ENCODE measurements around the gene NFU1.
"Not testable (repeated sequence)": the region's sequence is repeated elsewhere in the genome, so short reads cannot be mapped to it uniquely, and the experiment has no call there.

DNA sequence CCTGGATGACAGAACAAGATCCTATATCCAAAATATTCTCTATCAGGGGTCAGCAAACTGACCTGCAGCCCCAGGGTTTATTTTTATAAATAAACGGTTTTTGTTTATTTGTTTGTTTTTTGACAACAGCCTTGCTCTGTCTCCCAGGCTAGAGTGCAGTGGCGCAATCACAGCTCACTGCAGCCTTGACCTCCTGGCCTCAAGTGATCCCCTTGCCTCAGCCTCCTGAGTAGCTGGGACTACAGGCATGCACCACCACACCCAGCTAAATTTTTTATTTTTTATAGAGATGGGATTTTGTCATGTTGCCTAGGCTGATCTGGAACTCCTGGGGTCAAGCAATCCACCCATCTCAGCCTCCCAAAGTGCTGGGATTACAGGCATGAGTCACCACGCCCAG, 82.3 kb downstream of the NFU1 start:
- TF ChIP-seq, protein P1, sequence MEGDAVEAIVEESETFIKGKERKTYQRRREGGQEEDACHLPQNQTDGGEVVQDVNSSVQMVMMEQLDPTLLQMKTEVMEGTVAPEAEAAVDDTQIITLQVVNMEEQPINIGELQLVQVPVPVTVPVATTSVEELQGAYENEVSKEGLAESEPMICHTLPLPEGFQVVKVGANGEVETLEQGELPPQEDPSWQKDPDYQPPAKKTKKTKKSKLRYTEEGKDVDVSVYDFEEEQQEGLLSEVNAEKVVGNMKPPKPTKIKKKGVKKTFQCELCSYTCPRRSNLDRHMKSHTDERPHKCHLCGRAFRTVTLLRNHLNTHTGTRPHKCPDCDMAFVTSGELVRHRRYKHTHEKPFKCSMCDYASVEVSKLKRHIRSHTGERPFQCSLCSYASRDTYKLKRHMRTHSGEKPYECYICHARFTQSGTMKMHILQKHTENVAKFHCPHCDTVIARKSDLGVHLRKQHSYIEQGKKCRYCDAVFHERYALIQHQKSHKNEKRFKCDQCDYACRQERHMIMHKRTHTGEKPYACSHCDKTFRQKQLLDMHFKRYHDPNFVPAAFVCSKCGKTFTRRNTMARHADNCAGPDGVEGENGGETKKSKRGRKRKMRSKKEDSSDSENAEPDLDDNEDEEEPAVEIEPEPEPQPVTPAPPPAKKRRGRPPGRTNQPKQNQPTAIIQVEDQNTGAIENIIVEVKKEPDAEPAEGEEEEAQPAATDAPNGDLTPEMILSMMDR (IDR thresholded peaks at IDR 0.05; ENCODE audit: control extremely low read depth in 1 of 3, insufficient read depth in 1 of 3, low read depth in 1 of 3, low read length in 3 of 3), result not testable (repeated sequence)
- TF ChIP-seq YY1 (IDR thresholded peaks at IDR 0.05; ENCODE audit: low read depth, low read length); POLR2AphosphoS5 (IDR thresholded peaks at IDR 0.05; ENCODE audit: low read depth, low read length); BRCA1 (IDR thresholded peaks at IDR 0.05; ENCODE audit: low read depth, low read length); POLR2A (IDR thresholded peaks at IDR 0.05; ENCODE audit: control extremely low read depth in 1 of 2, low read depth in 2 of 2, low read length in 2 of 2); SIN3A (conservative IDR thresholded peaks at IDR 0.05 in 1 of 2, IDR thresholded peaks at IDR 0.05 in 1 of 2; ENCODE audit: low read depth in 1 of 2, low read length in 2 of 2); HDAC2 (IDR thresholded peaks at IDR 0.05; ENCODE audit: borderline replicate concordance in 1 of 2, low read depth in 2 of 2, low read length in 2 of 2); SP4 (IDR thresholded peaks at IDR 0.05; ENCODE audit: low read length); GABPA (IDR thresholded peaks at IDR 0.05; ENCODE audit: borderline replicate concordance, insufficient read depth, low read length); EZH2 (IDR thresholded peaks at IDR 0.05; ENCODE audit: low read depth, low read length, severe bottlenecking); SIX5 (IDR thresholded peaks at IDR 0.05; ENCODE audit: low read depth, low read length); EP300 (IDR thresholded peaks at IDR 0.05; ENCODE audit: borderline replicate concordance in 1 of 2, low read depth in 2 of 2, low read length in 2 of 2); JUN (IDR thresholded peaks at IDR 0.05; ENCODE audit: low read depth, low read length): not testable (repeated sequence)
- TF ChIP-seq, protein P2, sequence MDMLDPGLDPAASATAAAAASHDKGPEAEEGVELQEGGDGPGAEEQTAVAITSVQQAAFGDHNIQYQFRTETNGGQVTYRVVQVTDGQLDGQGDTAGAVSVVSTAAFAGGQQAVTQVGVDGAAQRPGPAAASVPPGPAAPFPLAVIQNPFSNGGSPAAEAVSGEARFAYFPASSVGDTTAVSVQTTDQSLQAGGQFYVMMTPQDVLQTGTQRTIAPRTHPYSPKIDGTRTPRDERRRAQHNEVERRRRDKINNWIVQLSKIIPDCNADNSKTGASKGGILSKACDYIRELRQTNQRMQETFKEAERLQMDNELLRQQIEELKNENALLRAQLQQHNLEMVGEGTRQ (IDR thresholded peaks at IDR 0.05; ENCODE audit: low read length), result not testable (repeated sequence)
